Activated T-cell treated with anti-CD3 and anti-CD28 coated beads for 48 hours (primary cell): ENCODE measurements around the gene NBEAL1.
A peak's percentile ranks its signal among the peaks of the same experiment; 100 is the strongest.
"Not testable (repeated sequence)": the region's sequence is repeated elsewhere in the genome, so short reads cannot be mapped to it uniquely, and the experiment has no call there.

ENCODE experiments used
- DNase-seq: peaks from one replicate; pipeline ENCODE4 v3.0.0-alpha.2; 2020; ENCODE audit warnings: low read depth

Gene NBEAL1

GRCh38 chr2:203229674-203230073 lies 215.0 kb downstream of the NBEAL1 start:
- not testable (repeated sequence) for DNase-seq

GRCh38 chr2:203237346-203238238 lies 222.9 kb downstream of the NBEAL1 start:
- no peak for DNase-seq

- DNase-seq = no peak
These were observed 223.6 kb downstream of the NBEAL1 start for GRCh38 chr2:203238292-203238703.

DNA sequence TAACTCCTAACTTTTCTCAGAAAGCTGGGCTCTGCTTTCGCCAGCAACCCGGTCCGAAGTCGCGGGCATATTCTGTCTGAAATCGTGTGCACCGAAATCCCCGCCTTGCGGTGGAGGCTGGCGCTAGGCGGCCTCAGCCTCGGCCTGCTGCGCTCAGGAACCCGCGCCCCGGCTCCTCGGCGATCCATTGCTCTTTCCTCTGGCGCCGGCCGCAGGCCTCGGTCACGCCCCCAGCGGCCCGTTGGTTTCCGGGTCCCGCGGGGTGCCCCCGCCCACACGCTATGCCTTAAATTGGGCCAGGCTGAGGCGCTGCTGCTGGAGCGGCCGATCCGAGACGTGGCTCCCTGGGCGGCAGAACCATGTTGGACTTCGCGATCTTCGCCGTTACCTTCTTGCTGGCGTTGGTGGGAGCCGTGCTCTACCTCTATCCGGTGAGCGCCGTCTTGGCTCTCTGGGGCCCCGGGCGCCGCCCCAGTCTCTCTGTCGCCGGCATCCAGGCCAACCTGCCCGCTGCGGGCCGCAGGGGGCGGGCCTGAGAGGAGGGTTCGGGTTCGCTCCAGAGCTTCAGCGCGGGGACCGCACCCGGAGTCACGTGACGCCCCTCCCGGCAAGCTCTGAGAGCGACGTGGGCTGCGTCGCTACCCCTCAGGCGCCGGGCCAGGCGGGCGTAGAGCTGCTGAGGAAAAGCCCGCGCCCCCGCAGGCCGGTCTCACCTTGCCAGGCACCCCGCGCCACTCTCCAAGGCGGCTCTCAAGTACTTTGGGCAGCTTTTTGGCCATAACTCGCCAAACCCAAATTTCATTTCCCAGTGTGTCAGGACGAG lies 224.2 kb downstream of the NBEAL1 start, which contains the start of gene CYP20A1:
CYP20A1 (plus strand) TSS at position 315 of the 823 bp plus-strand sequence; CDS start at position 360, 45 bp downstream.
- DNase-seq = peak; percentile 98

DNA sequence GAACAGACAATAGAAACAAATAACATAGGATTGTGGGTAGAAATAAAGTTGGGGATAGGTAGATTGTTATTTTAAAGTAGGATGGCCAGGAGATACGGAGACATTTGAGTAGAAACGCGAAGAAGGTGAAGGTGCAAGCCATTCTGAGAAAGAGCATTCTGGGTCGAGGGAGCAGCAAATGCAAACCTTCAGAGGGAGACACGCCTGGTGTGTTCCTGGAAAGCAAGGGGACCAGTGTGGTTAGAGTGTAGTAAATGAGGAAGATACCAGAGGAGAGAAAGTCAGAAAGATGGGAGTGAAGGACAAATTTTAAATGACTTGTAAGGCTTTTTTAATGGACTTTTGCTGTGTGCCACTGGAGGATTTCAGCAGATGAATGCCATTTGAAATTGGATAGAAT lies 225.8 kb downstream of the NBEAL1 start:
- no peak for DNase-seq

- no peak for DNase-seq
These were observed 227.8 kb downstream of the NBEAL1 start for GRCh38 chr2:203242518-203242917.

DNA sequence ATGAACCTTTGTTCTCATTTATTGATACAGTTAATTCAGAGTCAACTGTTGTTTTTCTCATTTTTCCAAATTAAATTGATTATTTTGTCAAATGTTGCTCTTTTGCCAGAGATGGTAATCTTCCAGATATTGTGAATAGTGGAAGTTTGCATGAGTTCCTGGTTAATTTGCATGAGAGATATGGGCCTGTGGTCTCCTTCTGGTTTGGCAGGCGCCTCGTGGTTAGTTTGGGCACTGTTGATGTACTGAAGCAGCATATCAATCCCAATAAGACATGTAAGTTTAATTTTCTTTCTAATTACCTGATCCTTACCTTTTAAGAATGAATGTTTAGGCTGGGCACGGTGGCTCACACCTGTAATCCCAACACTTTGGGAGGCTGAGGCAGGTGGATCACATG lies 232.0 kb downstream of the NBEAL1 start:
- DNase-seq = no peak

DNA sequence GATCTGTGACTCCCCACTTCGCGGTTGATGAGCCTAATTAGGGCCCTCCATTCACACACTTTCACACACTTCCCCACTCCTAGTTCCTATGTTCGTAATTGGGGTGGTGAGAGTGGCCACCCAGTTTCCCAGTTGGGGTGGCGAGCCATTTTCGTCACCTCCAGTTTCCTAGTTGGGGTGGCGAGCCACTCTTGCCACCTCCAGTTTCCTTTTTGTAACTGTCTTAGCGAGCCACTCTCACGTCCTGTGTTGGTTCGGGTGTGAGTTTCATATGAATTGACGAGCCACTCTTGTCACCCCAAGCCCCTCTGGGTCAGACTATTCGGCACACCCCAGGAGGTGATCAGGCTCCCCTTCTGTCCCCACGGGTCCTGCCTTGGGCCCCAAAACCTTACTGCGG lies 238.1 kb downstream of the NBEAL1 start:
- DNase-seq = no peak

DNA sequence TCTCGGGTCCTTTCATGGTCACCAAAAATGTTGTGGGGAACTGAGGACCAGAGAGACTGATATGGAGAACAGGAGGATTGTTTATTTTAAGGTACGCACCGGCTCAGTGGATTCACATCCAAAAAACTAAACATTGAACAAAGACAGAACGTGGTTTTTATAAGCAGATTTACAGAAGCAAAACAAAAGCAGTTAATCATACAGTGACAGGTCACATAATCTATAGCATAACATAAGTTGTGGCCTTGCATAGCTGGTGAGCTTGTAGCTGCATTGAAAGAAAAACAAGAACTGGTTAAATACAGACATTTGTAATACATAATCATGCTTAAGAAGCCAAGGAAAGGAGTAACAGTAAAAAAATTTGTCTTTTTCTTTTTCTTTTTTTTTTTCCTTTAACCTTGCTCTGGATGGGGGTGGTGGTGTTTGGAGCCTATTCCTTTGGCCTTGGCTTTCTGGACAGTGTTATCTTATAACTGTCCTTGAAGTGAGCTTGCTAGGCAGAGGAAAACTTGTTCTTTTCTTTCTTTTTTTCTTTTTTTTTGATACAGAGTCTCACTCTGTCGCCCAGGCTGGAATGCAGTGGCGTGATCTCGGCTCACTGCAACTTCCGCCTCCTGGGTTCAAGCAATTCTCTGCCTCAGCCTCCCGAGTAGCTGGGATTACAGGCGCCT lies 238.9 kb downstream of the NBEAL1 start:
- DNase-seq = not testable (repeated sequence)

- DNase-seq = no peak
These were observed 246.9 kb downstream of the NBEAL1 start for GRCh38 chr2:203261326-203262159.
